BLaER1 treated with 17β-estradiol and CSF1 and Interleukin-3, amounts not matched to agents 10 nM and 100 nM (cell line): ENCODE data around the gene HLA-E.
A peak's percentile ranks its signal among the peaks of the same experiment; 100 is the strongest.

Source experiments
- H3K27ac ChIP-seq, 11 experiments: shearing (Covaris generic); formaldehyde crosslinking; 2 replicates each; pipeline ENCODE4 v1.8.1; 2022
- H3K27me3 ChIP-seq, 11 experiments: shearing (Covaris generic); formaldehyde crosslinking; 2 replicates each; pipeline ENCODE4 v1.8.1; 2022
- H3K36me3 ChIP-seq, 11 experiments: shearing (Covaris generic); formaldehyde crosslinking; 2 replicates each; pipeline ENCODE4 v1.8.1; 2022
- H3K4me1 ChIP-seq, 10 experiments: shearing (Covaris generic); formaldehyde crosslinking; 2 replicates each; pipeline ENCODE4 v1.8.1; 2022
- H3K4me2 ChIP-seq, 11 experiments: shearing (Covaris generic); formaldehyde crosslinking; 2 replicates each; pipeline ENCODE4 v1.8.1; 2022
- H3K4me3 ChIP-seq, 10 experiments: shearing (Covaris generic); formaldehyde crosslinking; 2 replicates each; pipeline ENCODE4 v1.8.1; 2022
- H3K9ac ChIP-seq, 11 experiments: shearing (Covaris generic); formaldehyde crosslinking; 2 replicates each; pipeline ENCODE4 v1.8.1; 2022
- H3K9me3 ChIP-seq, 11 experiments: shearing (Covaris generic); formaldehyde crosslinking; replicated peaks in 1 of 11; 2 replicates each; pipeline ENCODE4 v1.8.1; 2022
- H4K20me1 ChIP-seq, 11 experiments: shearing (Covaris generic); formaldehyde crosslinking; 2 replicates each; pipeline ENCODE4 v1.8.1; 2022
- Cebpa-rat ChIP-seq, 11 experiments: shearing (Covaris generic); IDR thresholded peaks; 2 replicates each; pipeline ENCODE4 v1.8.1; 2022

The HLA-E gene

DNA sequence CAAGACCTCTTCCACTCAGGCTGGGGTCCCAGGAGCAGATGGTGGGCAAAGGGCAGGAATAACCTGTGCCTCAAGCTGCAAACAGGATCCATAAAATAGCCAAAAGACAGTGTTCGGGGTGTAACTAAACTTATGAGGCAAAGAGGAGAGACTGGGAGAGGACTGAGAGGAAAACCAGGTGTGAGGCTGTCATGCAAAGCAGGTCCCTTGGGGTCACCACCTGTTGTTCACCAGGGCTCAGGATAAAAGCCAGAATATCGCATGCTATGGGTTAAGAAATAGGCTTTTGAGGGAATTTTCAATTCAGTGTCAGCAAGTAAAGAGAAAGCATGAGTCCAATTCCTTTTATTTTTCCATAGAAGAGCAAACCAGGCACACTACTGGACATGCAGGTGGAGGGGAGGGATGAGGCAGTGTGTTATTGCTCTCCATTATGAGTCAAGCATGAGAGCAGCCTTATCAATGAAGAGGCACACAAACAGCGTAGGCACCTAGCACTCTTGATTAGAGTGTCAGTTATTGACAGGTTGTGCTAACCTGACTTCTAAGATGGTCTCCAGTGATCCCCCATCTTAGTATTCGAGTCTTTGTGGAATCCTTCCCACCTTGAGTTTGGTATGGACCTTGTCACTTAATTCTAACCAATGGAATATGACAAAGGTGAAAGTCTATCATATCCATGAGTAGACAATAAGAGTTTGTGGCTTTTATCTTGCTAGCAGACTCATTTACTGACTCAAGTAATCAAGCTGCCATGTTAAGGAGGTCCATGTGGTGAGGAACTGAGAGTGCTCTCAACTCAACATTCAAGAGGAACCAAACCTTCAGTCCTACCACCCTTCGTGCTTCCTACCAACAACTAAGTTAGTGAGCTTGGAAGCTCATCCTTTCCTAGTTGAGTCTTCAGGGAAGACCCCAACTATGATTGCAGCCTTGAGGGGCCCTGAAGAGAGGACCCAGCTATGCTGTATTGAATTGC is 18.8 kb downstream of the HLA-E start:
- Histone ChIP-seq H3K4me3 (peak overlapping the region in 9 of 10 experiments; percentile 32 to 57 (median 47); a peak in 15 of 20 replicates), H3K36me3 (no peaks in the 10 kb centered on the region), H3K4me1 (peaks cover 76 to 100% (median 89%) of the 10 kb centered on the region in 10 experiments), H4K20me1 (no peaks in the 10 kb centered on the region), H3K9ac (peak overlapping the region; percentile 54 to 84 (median 77); a peak in 21 of 22 replicates), H3K9me3 (no peaks in the 10 kb centered on the region), H3K27me3 (no peaks in the 10 kb centered on the region), H3K27ac (peak overlapping the region; percentile 70 to 100 (median 99)), H3K4me2 (peak overlapping the region; percentile 85 to 96 (median 92))
- TF ChIP-seq Cebpa-rat (IDR thresholded peaks at IDR 0.05) = no peak

DNA sequence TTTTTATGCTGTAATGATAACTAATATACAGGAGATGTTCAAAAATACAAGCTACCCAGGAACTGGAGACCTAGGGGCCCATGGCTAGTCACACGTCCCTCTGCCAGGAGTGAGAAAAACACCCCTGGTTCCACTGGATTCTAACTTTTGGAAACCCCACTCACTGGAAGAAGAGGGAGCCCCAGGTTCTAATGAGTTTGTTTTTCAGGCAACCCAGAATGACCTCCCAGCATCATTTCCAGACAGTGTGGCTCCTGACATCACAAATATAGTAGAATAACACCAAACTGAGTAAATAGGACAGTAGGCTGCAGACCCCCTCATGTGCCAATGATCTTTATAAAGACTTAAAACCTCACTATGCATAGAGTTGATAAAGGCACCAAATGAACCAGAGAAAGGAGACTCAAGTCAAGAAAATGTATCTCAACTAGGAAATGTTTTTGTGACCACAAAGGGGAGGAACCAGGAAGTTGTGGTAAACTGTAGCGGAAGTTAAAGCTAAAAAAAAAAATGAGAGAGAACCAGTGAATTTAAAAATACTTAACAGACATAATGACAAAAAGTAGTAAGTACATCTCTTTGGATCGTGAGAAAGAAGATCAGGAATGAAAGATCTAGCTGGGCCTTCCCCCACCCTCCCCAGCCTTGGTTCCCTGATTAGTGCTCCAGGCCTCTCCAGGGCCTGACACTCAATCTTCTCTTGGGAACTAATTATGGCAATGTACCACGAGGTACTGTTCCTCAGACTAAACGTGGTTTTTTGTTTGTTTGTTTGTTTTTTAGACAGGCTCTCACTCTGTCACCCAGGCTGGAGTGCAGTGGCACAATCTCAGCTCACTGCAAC is 19.8 kb downstream of the HLA-E start:
- H3K4me2 ChIP-seq = peak overlapping the region; percentile 85 to 96 (median 92)
- H3K27ac ChIP-seq = peak overlapping the region; percentile 70 to 100 (median 99)
- no peaks in the 10 kb centered on the region for H3K27me3 ChIP-seq
- peak overlapping the region; percentile 64 to 84 (median 77); a peak in 21 of 22 replicates for H3K9ac ChIP-seq
- H3K9me3 ChIP-seq = peaks cover 0 to 5% (median 3%) of the 10 kb centered on the region in 11 experiments; a peak in 11 of 22 replicates
- TF ChIP-seq Cebpa-rat (IDR thresholded peaks at IDR 0.05) = no peak
- H3K36me3 ChIP-seq = no peaks in the 10 kb centered on the region
- H3K4me3 ChIP-seq = peak overlapping the region; percentile 13 to 57 (median 46); a peak in 17 of 20 replicates
- H4K20me1 ChIP-seq = no peaks in the 10 kb centered on the region
- peaks cover 85 to 100% (median 90%) of the 10 kb centered on the region in 10 experiments for H3K4me1 ChIP-seq

DNA sequence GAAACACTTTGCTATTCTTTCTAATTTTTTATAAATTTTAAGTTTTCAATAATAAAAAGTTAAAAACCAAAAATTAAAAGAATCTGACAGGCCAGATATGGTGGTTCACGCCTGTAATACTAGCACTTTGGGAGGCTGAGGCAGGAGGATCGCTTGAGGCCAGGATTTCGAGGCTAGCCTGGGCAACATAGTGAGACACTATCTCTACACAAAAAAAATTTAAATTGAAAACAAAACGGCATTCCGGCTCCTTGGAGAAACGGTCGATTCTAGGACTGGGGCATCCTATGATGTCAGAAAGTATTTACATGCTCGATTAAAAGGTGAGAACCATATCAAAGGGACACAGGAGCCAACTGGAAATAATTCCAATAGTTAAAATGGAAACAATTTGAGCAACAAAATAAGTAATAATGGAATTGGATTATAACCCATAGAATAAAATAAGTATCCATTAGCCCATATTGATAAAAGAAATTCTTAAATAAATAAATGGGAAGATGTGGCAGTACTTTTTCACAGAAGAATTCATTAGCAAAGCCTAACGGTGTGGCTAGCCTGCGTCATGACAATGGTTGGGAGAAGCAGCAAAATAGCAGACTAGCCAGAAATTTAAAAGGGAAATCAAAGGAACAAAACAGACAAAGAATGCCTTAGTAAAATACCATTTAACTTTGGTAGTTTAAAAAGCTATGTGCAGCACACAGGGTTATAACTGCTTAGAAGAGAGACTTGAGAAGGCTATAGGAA is 21.3 kb downstream of the HLA-E start:
- peak overlapping the region; percentile 70 to 100 (median 99) for H3K27ac ChIP-seq
- peak overlapping the region; percentile 64 to 84 (median 77) for H3K9ac ChIP-seq
- H3K36me3 ChIP-seq = no peaks in the 10 kb centered on the region
- peaks cover 0 to 16% (median 8%) of the 10 kb centered on the region in 11 experiments; a peak in 12 of 22 replicates for H3K9me3 ChIP-seq
- no peaks in the 10 kb centered on the region for H3K27me3 ChIP-seq
- no peak for TF ChIP-seq Cebpa-rat (IDR thresholded peaks at IDR 0.05)
- H3K4me3 ChIP-seq = no peak overlapping the region
- H4K20me1 ChIP-seq = no peaks in the 10 kb centered on the region
- H3K4me1 ChIP-seq = peaks cover 89 to 100% (median 97%) of the 10 kb centered on the region in 10 experiments
- H3K4me2 ChIP-seq = peak overlapping the region; percentile 85 to 96 (median 92)

DNA sequence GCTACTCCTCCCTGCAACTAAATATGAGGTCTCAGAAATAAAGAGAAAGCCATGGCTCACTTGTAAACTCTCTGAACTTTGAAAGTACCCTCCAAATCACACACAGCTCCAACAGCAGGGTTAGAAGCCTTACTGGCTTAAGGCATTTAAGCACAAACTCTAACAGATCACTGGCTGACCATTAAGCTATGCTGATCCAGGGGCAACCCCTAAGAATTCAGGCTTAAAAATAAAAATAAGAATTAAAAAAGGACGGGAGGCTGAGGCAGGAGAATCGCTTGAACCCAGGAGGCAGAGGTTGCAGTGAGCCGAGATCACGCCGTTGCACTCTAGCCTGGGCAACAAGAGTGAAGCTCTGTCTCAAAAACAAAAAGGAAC is 21.8 kb downstream of the HLA-E start:
- H3K4me1 ChIP-seq = peaks cover 91 to 97% (median 94%) of the 10 kb centered on the region in 10 experiments
- no peak overlapping the region for H3K4me3 ChIP-seq
- peak overlapping the region; percentile 85 to 96 (median 92) for H3K4me2 ChIP-seq
- H3K9ac ChIP-seq = peak overlapping the region; percentile 31 to 84 (median 76); a peak in 21 of 22 replicates
- H4K20me1 ChIP-seq = no peaks in the 10 kb centered on the region
- H3K27me3 ChIP-seq = no peaks in the 10 kb centered on the region
- peak overlapping the region; percentile 14 to 100 (median 99); a peak in 21 of 22 replicates for H3K27ac ChIP-seq
- H3K36me3 ChIP-seq = no peaks in the 10 kb centered on the region
- peaks cover 0 to 16% (median 8%) of the 10 kb centered on the region in 11 experiments; a peak in 12 of 22 replicates for H3K9me3 ChIP-seq
- TF ChIP-seq Cebpa-rat (IDR thresholded peaks at IDR 0.05) = no peak

DNA sequence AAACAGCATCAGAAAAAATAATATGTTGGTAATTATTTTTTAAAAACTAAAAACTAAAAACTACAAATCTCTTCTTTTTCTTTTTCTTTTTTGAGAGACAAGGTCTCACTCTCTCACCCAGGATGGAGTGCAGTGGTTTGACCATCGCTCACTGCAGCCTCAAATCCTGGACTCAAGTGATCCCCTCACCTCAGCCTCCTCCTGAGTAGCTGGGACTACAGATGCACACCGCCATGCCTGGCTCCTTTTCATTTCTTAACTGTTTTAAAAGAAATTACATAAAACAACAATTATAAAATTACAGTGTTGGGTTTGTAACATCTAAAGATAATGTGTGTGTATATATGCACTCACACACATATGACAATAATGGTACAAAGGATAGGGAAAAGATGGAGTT is 24.1 kb downstream of the HLA-E start:
- H3K9ac ChIP-seq = no peak overlapping the region
- no peak for TF ChIP-seq Cebpa-rat (IDR thresholded peaks at IDR 0.05)
- peaks cover 9 to 32% (median 25%) of the 10 kb centered on the region in 11 experiments for H3K9me3 ChIP-seq
- peak overlapping the region in 10 of 11 experiments; percentile 95 to 100 (median 99); a peak in 18 of 22 replicates for H3K27ac ChIP-seq
- no peaks in the 10 kb centered on the region for H4K20me1 ChIP-seq
- peaks cover 0 to 3% (median 0%) of the 10 kb centered on the region in 11 experiments; a peak in 3 of 22 replicates for H3K36me3 ChIP-seq
- no peaks in the 10 kb centered on the region for H3K27me3 ChIP-seq
- H3K4me3 ChIP-seq = no peak overlapping the region
- peaks cover 81 to 89% (median 84%) of the 10 kb centered on the region in 10 experiments for H3K4me1 ChIP-seq
- peak overlapping the region in 8 of 11 experiments; percentile 34 to 96 (median 92); a peak in 9 of 22 replicates for H3K4me2 ChIP-seq

DNA sequence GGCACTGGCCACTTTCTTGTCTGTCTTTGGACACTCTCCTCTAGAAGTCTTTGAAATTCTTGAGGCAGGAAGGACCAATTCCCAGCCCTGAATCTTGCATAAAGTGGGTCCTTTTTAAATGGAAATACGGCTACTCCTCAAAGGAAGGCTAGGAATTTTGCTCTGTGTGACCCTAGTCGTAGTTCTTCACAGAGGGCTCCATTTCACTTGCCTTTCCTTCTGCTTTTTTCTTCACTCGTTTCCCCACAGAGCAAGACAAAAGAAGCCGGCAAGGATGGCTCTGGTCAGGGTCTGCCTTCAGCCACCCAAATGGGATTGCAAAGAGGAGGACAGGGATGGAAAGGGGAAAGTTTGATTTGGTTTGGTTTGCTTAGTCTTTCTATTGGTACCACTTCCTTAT is 25.8 kb downstream of the HLA-E start:
- Histone ChIP-seq H3K4me2 (peak overlapping the region; percentile 68 to 96 (median 85)), H3K4me1 (peaks cover 67 to 82% (median 73%) of the 10 kb centered on the region in 10 experiments), H4K20me1 (no peaks in the 10 kb centered on the region), H3K27me3 (no peaks in the 10 kb centered on the region), H3K27ac (peak overlapping the region; percentile 95 to 100 (median 99)), H3K36me3 (peaks cover 0 to 19% (median 5%) of the 10 kb centered on the region in 11 experiments; a peak in 8 of 22 replicates), H3K9me3 (peaks cover 24 to 49% (median 42%) of the 10 kb centered on the region in 11 experiments), H3K9ac (peak overlapping the region; percentile 84 to 95 (median 88); a peak in 21 of 22 replicates), H3K4me3 (peak overlapping the region; percentile 44 to 70 (median 56); a peak in 16 of 20 replicates)
- no peak for TF ChIP-seq Cebpa-rat (IDR thresholded peaks at IDR 0.05)

DNA sequence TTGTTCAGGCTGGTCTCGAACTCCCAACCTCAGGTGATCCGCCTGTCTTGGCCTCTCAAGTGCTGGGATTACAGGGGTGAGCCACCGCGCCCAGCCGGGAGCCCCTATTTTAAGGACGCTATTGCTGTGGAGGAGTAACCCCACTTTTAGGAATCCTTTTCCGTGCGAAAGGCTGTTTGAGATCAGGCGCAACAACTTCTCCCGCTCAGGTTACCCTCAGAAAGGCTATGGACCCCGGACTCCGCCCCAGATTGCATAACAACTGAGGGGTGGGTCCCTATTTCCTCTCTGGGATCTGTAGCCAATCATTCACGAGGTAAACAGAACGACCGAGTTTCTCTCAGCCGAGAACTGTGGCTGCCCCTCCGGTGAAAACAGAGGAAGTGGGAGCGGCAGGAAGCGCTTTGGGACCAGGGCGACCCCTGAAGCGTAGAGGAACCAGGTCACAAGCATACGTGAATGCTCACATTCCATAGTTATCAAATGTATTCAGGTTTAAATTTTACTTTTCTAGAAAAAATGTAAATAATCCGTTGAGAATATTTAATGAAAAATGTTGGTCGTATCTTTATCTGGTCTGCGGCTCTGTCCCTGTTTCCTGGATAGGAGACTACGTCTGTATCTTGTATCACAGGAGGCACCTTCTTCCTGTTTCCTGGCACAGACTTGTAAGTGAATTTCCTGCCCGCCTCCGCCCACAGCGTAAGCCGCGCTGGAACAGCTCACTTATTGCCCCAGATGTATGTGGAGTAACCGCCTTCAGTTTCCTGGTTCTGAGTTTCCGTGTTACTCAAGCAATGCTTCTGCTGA is 26.8 kb downstream of the HLA-E start:
- Histone ChIP-seq H3K36me3 (peaks cover 0 to 27% (median 8%) of the 10 kb centered on the region in 11 experiments; a peak in 9 of 22 replicates), H3K4me2 (peak overlapping the region; percentile 68 to 96 (median 85)), H3K4me1 (peaks cover 56 to 78% (median 66%) of the 10 kb centered on the region in 10 experiments), H3K27ac (peak overlapping the region; percentile 95 to 100 (median 99)), H3K27me3 (no peaks in the 10 kb centered on the region), H3K9ac (peak overlapping the region; percentile 84 to 95 (median 88)), H4K20me1 (no peaks in the 10 kb centered on the region), H3K4me3 (peak overlapping the region; percentile 44 to 70 (median 56); a peak in 19 of 20 replicates), H3K9me3 (peaks cover 27 to 58% (median 52%) of the 10 kb centered on the region in 11 experiments)
- peak; percentile 70 to 97 (median 89); a peak in 20 of 22 replicates for TF ChIP-seq Cebpa-rat (IDR thresholded peaks at IDR 0.05)
